Loucy (cell line): Measurements from ENCODE around the gene ACSM5.

Experiments
- H2AFZ ChIP-seq: fragments of 200-600 bp; sonication (generic); 2 replicates; pipeline ENCODE4 v1.6.0; 2016; ENCODE audit warnings: antibody characterized with exemption, mild to moderate bottlenecking, low read length, moderate library complexity
- H3F3A ChIP-seq: fragments of 200-600 bp; 2 replicates; pipeline ENCODE4 v1.6.0; 2016; ENCODE audit warnings: antibody characterized with exemption, low read depth, mild to moderate bottlenecking
- H3K27me3 ChIP-seq: fragments of 200-600 bp; sonication (generic); 2 replicates; pipeline ENCODE4 v1.6.1; 2014; ENCODE audit warnings: low read length, mild to moderate bottlenecking; ENCODE audit not compliant: insufficient read depth, poor library complexity, severe bottlenecking
- H3K36me3 ChIP-seq: fragments of 200-600 bp; sonication (generic); 2 replicates; pipeline ENCODE4 v1.6.1; 2016; ENCODE audit warnings: low read length; ENCODE audit not compliant: insufficient read depth
- H3K4me1 ChIP-seq: fragments of 200-600 bp; sonication (generic); 2 replicates; pipeline ENCODE4 v1.5.1; 2014; ENCODE audit warnings: low read length, mild to moderate bottlenecking; ENCODE audit not compliant: insufficient read depth, poor library complexity, severe bottlenecking
- H3K4me2 ChIP-seq: fragments of 200-600 bp; sonication (generic); 2 replicates; pipeline ENCODE4 v1.6.0; 2014; ENCODE audit warnings: antibody characterized with exemption, low read length, low read depth, mild to moderate bottlenecking; ENCODE audit not compliant: poor library complexity, severe bottlenecking
- H3K4me3 ChIP-seq: fragments of 200-600 bp; sonication (generic); 2 replicates; pipeline ENCODE4 v1.5.1; 2014; ENCODE audit warnings: low read length, mild to moderate bottlenecking, mixed read lengths; ENCODE audit not compliant: poor library complexity, severe bottlenecking
- H3K79me2 ChIP-seq: fragments of 200-600 bp; sonication (generic); 2 replicates; pipeline ENCODE4 v1.6.1; 2014; ENCODE audit warnings: low read length; ENCODE audit not compliant: insufficient read depth
- H3K9ac ChIP-seq: fragments of 200-600 bp; sonication (generic); 2 replicates; pipeline ENCODE4 v1.6.0; 2014; ENCODE audit warnings: mild to moderate bottlenecking, low read depth, low read length, moderate library complexity; ENCODE audit not compliant: poor library complexity, severe bottlenecking
- H3K9me2 ChIP-seq: fragments of 200-600 bp; sonication (generic); replicated peaks from 2 replicates; pipeline ENCODE4 v1.6.1; 2016; ENCODE audit warnings: low read depth, low read length, mixed read lengths
- H3K9me3 ChIP-seq: fragments of 200-600 bp; sonication (generic); 2 replicates; pipeline ENCODE4 v1.6.1; 2014; ENCODE audit warnings: mild to moderate bottlenecking, antibody characterized with exemption, low read length, low read depth; ENCODE audit not compliant: insufficient read depth
- H4K20me1 ChIP-seq: fragments of 200-600 bp; sonication (generic); 2 replicates; pipeline ENCODE4 v1.6.0; 2014; ENCODE audit warnings: antibody characterized with exemption, low read length, mild to moderate bottlenecking; ENCODE audit not compliant: insufficient read depth, poor library complexity, severe bottlenecking
- CTCF ChIP-seq: fragments of 200-600 bp; sonication (generic); conservative IDR thresholded peaks from 2 replicates; pipeline ENCODE4 v1.5.1; 2014; ENCODE audit warnings: mild to moderate bottlenecking, antibody characterized with exemption, low read length
- EZH2phosphoT487 ChIP-seq: fragments of 200-600 bp; IDR thresholded peaks from 2 replicates; pipeline ENCODE4 v1.6.1; 2018; ENCODE audit warnings: antibody characterized with exemption, mild to moderate bottlenecking, moderate library complexity, borderline replicate concordance

The ACSM5 gene

GRCh38 chr16:20409398-20410120, at the start of gene ACSM5:
TSS of gene ACSM5 (plus strand) at chr16:20409534. CDS start at chr16:20411485, 1,951 bp downstream.
- Histone ChIP-seq H3K79me2 (no peaks in the 10 kb centered on the region), H3K9me2 (no peaks in the 10 kb centered on the region), H3K9me3 (no peaks in the 10 kb centered on the region), H4K20me1 (no peaks in the 10 kb centered on the region), H3K4me1 (no peaks in the 10 kb centered on the region), H3K4me3 (no peak within 1 kb of the TSS), H3F3A (no peaks in the 10 kb centered on the region), H2AFZ (no peak within 1 kb of the TSS), H3K27me3 (no peaks in the 10 kb centered on the region), H3K4me2 (no peak within 1 kb of the TSS), H3K36me3 (no peaks in the 10 kb centered on the region), H3K9ac (no peak within 1 kb of the TSS)
- TF ChIP-seq CTCF (no peak), EZH2phosphoT487 (no peak)

GRCh38 chr16:20359997-20360396, 49.3 kb upstream of the ACSM5 start:
- H3K4me1 ChIP-seq, result no peaks in the 10 kb centered on the region
- H3F3A ChIP-seq, result no peaks in the 10 kb centered on the region
- TF ChIP-seq EZH2phosphoT487, result no peak
- TF ChIP-seq CTCF, result peak; percentile 35; the same call in 1 of the 2 replicates
- H3K9ac ChIP-seq, result no peak overlapping the region
- no peaks in the 10 kb centered on the region for H4K20me1 ChIP-seq
- H3K9me3 ChIP-seq, result peaks cover 9% of the 10 kb centered on the region; the same call in 1 of the 2 replicates
- no peak overlapping the region for H3K4me2 ChIP-seq
- no peaks in the 10 kb centered on the region for H3K9me2 ChIP-seq
- no peaks in the 10 kb centered on the region for H3K36me3 ChIP-seq
- no peaks in the 10 kb centered on the region for H3K79me2 ChIP-seq
- no peak overlapping the region for H3K4me3 ChIP-seq
- H3K27me3 ChIP-seq, result no peaks in the 10 kb centered on the region
- no peak overlapping the region for H2AFZ ChIP-seq

- no peak overlapping the region for H2AFZ ChIP-seq
- H3K4me1 ChIP-seq, result no peaks in the 10 kb centered on the region
- H3K79me2 ChIP-seq, result no peaks in the 10 kb centered on the region
- TF ChIP-seq CTCF (no peak), EZH2phosphoT487 (no peak)
- no peak overlapping the region for H3K4me3 ChIP-seq
- no peaks in the 10 kb centered on the region for H4K20me1 ChIP-seq
- no peak overlapping the region for H3K4me2 ChIP-seq
- no peaks in the 10 kb centered on the region for H3F3A ChIP-seq
- no peak overlapping the region for H3K9ac ChIP-seq
- H3K27me3 ChIP-seq, result no peaks in the 10 kb centered on the region
- H3K36me3 ChIP-seq, result no peaks in the 10 kb centered on the region
- no peaks in the 10 kb centered on the region for H3K9me2 ChIP-seq
- 0 out of 2 replicates have a peak, but pooled peaks cover 9% of the 10 kb centered on the region for H3K9me3 ChIP-seq
Observed at GRCh38 chr16:20363191-20363590, 46.1 kb upstream of the ACSM5 start.
